Omental fat pad (tissue), 4 donors: Measurements from ENCODE around the gene SEMA4A. TPM values are rescaled to one million over a fixed set of nuclear protein-coding genes. Genes with fewer than 3 reads are reported as not detected.

Experiments
- ATAC-seq: fragments of 150-250 bp; one replicate; pipeline ENCODE4 v1.9.1; 2016; ENCODE audit warnings: mild to moderate bottlenecking, moderate library complexity; ENCODE audit not compliant: low FRiP score
- DNase-seq: peaks from one replicate; pipeline ENCODE4 v3.0.0-alpha.2; 2019; ENCODE audit warnings: low spot score
- CTCF ChIP-seq, 3 donors: fragments of 450-650 bp; IDR thresholded peaks; one replicate each; pipeline ENCODE4 v1.5.1; 2016 to 2017; ENCODE audit warnings: antibody characterized with exemption in 3 of 3, mild to moderate bottlenecking in 3 of 3, moderate library complexity in 2 of 3
- total RNA-seq, 4 donors: library from RNA; depleted of rRNA; stranded (reverse); fragments of >200 nt; gene quantifications; one replicate each; pipeline ENCODE4 v1.1.0, GENCODE V29; 2016

SEMA4A gene
- total RNA-seq, 4 donors from 2014 or later = 4.1 to 99.1 (median 24.6) TPM

GRCh38 chr1:156134716-156135435 lies 18.5 kb upstream of the SEMA4A start:
- ATAC-seq (no peak), DNase-seq (no peak)
- TF ChIP-seq CTCF (IDR thresholded peaks at IDR 0.05) = no peak

- DNase-seq (no peak), ATAC-seq (no peak)
- no peak for TF ChIP-seq CTCF (IDR thresholded peaks at IDR 0.05)
These were observed 17.2 kb upstream of the SEMA4A start for GRCh38 chr1:156135930-156136871.

- ATAC-seq = no peak
- no peak for TF ChIP-seq CTCF (IDR thresholded peaks at IDR 0.05)
- no peak for DNase-seq
These were observed 16.4 kb upstream of the SEMA4A start for GRCh38 chr1:156136970-156137483.

- ATAC-seq (no peak), DNase-seq (no peak)
- no peak for TF ChIP-seq CTCF (IDR thresholded peaks at IDR 0.05)
These were observed 14.9 kb upstream of the SEMA4A start for GRCh38 chr1:156138458-156138867.

GRCh38 chr1:156140879-156141707 lies 12.3 kb upstream of the SEMA4A start:
- TF ChIP-seq CTCF (IDR thresholded peaks at IDR 0.05) = no peak
- DNase-seq = no peak
- ATAC-seq = no peak

- no peak for ATAC-seq
- no peak for DNase-seq
- TF ChIP-seq CTCF (IDR thresholded peaks at IDR 0.05) = no peak
These were observed 9.5 kb upstream of the SEMA4A start for GRCh38 chr1:156143765-156144489.
